NCI-H2196 (cell line): ENCODE data around the gene OLFM4.

Source experiments
- DNase-seq: peaks from one replicate; lab custom pipeline; 2025; ENCODE audit not compliant: unreplicated experiment; lab: John Stamatoyannopoulos, UW

OLFM4 gene

GRCh38 chr13:53014495-53015443, 13.8 kb upstream of the OLFM4 start:
- no peak for DNase-seq

GRCh38 chr13:53015971-53016370, 12.6 kb upstream of the OLFM4 start:
- no peak for DNase-seq

GRCh38 chr13:53017433-53017970, 11.1 kb upstream of the OLFM4 start:
- no peak for DNase-seq

GRCh38 chr13:53018690-53019647, 9.6 kb upstream of the OLFM4 start:
- no peak for DNase-seq

- no peak for DNase-seq
Observed at GRCh38 chr13:53020764-53021335, 7.8 kb upstream of the OLFM4 start.

- no peak for DNase-seq
Observed at GRCh38 chr13:53023246-53023645, 5.4 kb upstream of the OLFM4 start.

- no peak for DNase-seq
Observed at GRCh38 chr13:53028063-53028462, 550 bp upstream of the OLFM4 start.

- no peak for DNase-seq
Observed at GRCh38 chr13:53032849-53033248, 4.2 kb downstream of the OLFM4 start.

- DNase-seq = no peak
Observed at GRCh38 chr13:53038993-53039392, 10.4 kb downstream of the OLFM4 start.

- DNase-seq = no peak
Observed at GRCh38 chr13:53041968-53042516, 13.4 kb downstream of the OLFM4 start.

GRCh38 chr13:53042877-53043276, 14.3 kb downstream of the OLFM4 start:
- DNase-seq = no peak

- no peak for DNase-seq
Observed at GRCh38 chr13:53043398-53043797, 14.8 kb downstream of the OLFM4 start.

- no peak for DNase-seq
Observed at GRCh38 chr13:53045189-53045588, 16.6 kb downstream of the OLFM4 start.

- DNase-seq = no peak
Observed at GRCh38 chr13:53048880-53049279, 20.3 kb downstream of the OLFM4 start.

- no peak for DNase-seq
Observed at GRCh38 chr13:53050151-53050550, 21.5 kb downstream of the OLFM4 start.

- no peak for DNase-seq
Observed at GRCh38 chr13:53052675-53053074, 24.1 kb downstream of the OLFM4 start.

- DNase-seq = no peak
Observed at GRCh38 chr13:53054569-53054968, 26.0 kb downstream of the OLFM4 start.

- DNase-seq = no peak
Observed at GRCh38 chr13:53058065-53058679, 29.6 kb downstream of the OLFM4 start.

- no peak for DNase-seq
Observed at GRCh38 chr13:53060840-53061490, 32.4 kb downstream of the OLFM4 start.

- DNase-seq = no peak
Observed at GRCh38 chr13:53064731-53065130, 36.1 kb downstream of the OLFM4 start.
